SJSA1 (cell line): ENCODE data around the gene PTPRQ. TPM values are rescaled to one million over a fixed set of nuclear protein-coding genes. Genes with fewer than 3 reads are reported as not detected.

Experiments
- DNase-seq, 2 experiments: peaks; one replicate each; pipeline ENCODE4 v3.0.0-alpha.2; 2015 to 2020; ENCODE audit warnings: low spot score in 2 of 2, low read depth in 1 of 2
- H3K27ac ChIP-seq: fragments of 250-450 bp; sonication (Bioruptor Pico); 2 replicates; pipeline ENCODE4 v1.5.1; 2020; ENCODE audit warnings: mild to moderate bottlenecking, moderate library complexity
- H3K27me3 ChIP-seq: fragments of 250-450 bp; sonication (Bioruptor Pico); replicated peaks from 2 replicates; pipeline ENCODE4 v1.5.1; 2020; ENCODE audit warnings: mild to moderate bottlenecking, moderate library complexity
- H3K36me3 ChIP-seq: fragments of 250-450 bp; sonication (Bioruptor Pico); 2 replicates; pipeline ENCODE4 v1.5.1; 2020; ENCODE audit warnings: mild to moderate bottlenecking
- H3K4me1 ChIP-seq: fragments of 250-450 bp; sonication (Bioruptor Pico); replicated peaks from 2 replicates; pipeline ENCODE4 v1.6.1; 2021; ENCODE audit warnings: mild to moderate bottlenecking
- H3K4me3 ChIP-seq: fragments of 250-450 bp; sonication (Bioruptor Pico); 2 replicates; pipeline ENCODE4 v1.5.1; 2020; ENCODE audit warnings: mild to moderate bottlenecking
- H3K9me3 ChIP-seq: fragments of 250-450 bp; sonication (Bioruptor Pico); replicated peaks from 2 replicates; pipeline ENCODE4 v1.5.1; 2020; ENCODE audit warnings: mild to moderate bottlenecking
- total RNA-seq: library from RNA; depleted of rRNA; stranded (reverse); fragments of >200 nt; shearing (Covaris generic); gene quantifications from 2 replicates; pipeline ENCODE4 v1.2.3, GENCODE V29; 2014

The PTPRQ gene
- total RNA-seq, 1 experiment from 2014 or later = 1.1 TPM

DNA sequence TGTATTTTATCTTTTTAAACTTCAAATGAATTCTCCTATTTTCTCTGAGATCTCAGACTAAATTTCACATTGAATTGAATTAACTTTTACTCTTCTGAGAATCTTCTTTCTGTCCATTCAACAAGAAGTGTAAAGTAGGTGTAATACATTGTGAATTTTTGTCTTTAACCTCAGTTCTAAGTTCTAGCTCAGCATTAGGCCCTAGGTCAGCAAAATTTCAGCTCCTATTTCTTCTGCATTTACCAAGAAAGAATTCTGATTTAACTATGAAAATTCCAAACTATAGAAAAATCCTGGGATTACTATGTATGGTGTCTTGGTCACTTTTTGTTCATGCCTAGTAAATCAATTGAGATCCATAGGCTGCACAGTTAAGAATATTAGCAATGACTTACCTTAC is 152.5 kb downstream of the PTPRQ start:
- Histone ChIP-seq H3K9me3 (no peaks in the 10 kb centered on the region), H3K27me3 (no peaks in the 10 kb centered on the region), H3K36me3 (no peaks in the 10 kb centered on the region), H3K27ac (no peak overlapping the region), H3K4me1 (peaks cover 38% of the 10 kb centered on the region), H3K4me3 (no peak overlapping the region)
- no peak for DNase-seq

DNA sequence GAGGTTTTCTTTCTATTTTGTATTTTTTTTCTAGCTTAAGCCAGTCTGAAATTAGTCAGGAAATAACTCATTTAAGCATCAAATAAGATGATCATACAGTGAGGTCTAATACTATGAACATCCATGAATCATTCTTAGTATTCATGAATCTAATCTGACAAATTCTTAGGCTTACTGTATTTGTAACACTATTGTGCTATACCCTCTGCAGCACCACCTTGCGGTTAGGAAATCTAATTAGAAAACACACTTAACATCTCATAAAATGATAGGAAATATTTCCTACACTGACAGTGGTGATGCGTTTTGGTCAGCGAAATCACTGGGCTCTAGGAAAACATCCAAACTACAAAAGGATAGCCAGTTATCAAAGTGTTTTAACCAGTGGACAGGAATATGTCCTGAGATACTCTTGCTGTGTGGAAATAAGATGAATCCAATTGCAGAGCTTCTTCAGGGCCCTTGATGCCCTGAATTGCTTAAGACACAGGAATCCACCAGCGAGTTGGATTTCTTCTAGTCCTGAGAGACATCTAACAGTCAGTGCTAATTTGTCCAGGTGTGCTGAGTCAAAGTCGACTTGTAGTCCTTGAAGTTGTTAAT is 154.1 kb downstream of the PTPRQ start:
- Histone ChIP-seq H3K36me3 (no peaks in the 10 kb centered on the region), H3K4me3 (no peak overlapping the region), H3K27ac (peak overlapping the region; percentile 46; the same call in 1 of the 2 replicates), H3K9me3 (no peaks in the 10 kb centered on the region), H3K27me3 (no peaks in the 10 kb centered on the region), H3K4me1 (peaks cover 32% of the 10 kb centered on the region)
- peak; percentile 50 for DNase-seq

- Histone ChIP-seq H3K9me3 (no peaks in the 10 kb centered on the region), H3K27me3 (no peaks in the 10 kb centered on the region), H3K36me3 (no peaks in the 10 kb centered on the region), H3K4me3 (no peak overlapping the region), H3K27ac (no peak overlapping the region), H3K4me1 (peaks cover 11% of the 10 kb centered on the region)
- no peak for DNase-seq
These were observed 158.4 kb downstream of the PTPRQ start for GRCh38 chr12:80602455-80602854.

DNA sequence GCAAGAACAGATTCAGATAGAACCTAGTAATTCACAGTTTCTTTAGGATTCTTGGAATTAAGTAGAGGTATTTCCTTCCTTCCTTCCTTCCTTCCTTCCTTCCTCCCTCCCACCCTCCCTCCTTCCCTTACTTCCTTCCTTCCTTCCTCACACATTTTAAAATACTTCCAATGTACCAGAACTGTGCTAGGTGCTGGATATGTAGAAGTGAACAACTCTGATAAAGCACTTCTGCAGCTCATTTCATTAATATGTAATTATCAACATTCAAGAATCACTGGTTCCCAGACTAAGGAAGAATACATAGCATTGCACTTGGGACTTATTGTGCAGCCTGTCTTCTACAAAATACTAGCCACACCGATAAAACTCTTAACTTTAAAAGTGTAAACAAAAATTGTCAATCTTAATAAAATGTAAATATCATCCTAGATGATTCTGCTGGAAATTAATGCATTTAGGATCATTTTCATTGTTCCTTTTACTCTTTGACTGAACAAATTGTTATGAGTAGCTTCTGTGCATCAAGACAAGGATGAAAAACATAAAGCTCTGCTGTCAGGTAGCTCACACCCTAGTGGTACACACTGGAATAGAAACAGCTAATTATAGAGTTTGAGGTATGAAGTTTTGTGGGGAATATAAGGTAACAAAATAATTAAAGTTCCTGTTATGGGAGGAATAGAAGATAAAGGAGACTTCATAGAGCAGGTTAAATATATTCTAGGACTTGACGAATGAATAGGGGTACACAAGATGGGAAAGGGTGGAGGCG is 163.5 kb downstream of the PTPRQ start:
- H3K4me3 ChIP-seq = no peak overlapping the region
- H3K36me3 ChIP-seq = no peaks in the 10 kb centered on the region
- H3K27me3 ChIP-seq = no peaks in the 10 kb centered on the region
- no peaks in the 10 kb centered on the region for H3K4me1 ChIP-seq
- H3K9me3 ChIP-seq = no peaks in the 10 kb centered on the region
- no peak overlapping the region for H3K27ac ChIP-seq
- DNase-seq = no peak

GRCh38 chr12:80617733-80618132 is 173.7 kb downstream of the PTPRQ start:
- Histone ChIP-seq H3K36me3 (no peaks in the 10 kb centered on the region), H3K27ac (no peak overlapping the region), H3K27me3 (no peaks in the 10 kb centered on the region), H3K9me3 (no peaks in the 10 kb centered on the region), H3K4me1 (no peaks in the 10 kb centered on the region), H3K4me3 (no peak overlapping the region)
- DNase-seq = no peak

DNA sequence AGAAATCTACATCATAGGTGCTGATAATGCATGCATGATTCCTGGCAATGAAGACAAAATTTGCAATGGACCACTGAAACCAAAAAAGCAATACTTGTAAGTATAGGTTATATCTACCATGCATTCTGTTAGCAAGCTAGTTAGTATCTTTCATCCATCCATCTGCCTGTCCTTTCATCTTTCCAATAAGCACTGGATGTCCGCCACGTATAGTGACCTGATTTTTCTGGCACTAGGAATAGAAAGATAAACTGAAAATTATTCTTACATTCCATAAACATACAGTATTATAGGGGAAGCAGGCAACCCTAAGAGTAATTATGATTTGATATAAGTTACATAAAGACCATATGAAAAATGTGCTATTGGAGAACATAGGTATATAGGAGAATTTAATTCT is 176.2 kb downstream of the PTPRQ start:
- H3K9me3 ChIP-seq = no peaks in the 10 kb centered on the region
- no peak for DNase-seq
- no peak overlapping the region for H3K27ac ChIP-seq
- H3K36me3 ChIP-seq = no peaks in the 10 kb centered on the region
- no peak overlapping the region for H3K4me3 ChIP-seq
- H3K4me1 ChIP-seq = no peaks in the 10 kb centered on the region
- H3K27me3 ChIP-seq = no peaks in the 10 kb centered on the region

- H3K36me3 ChIP-seq = no peaks in the 10 kb centered on the region
- no peaks in the 10 kb centered on the region for H3K4me1 ChIP-seq
- DNase-seq = no peak
- H3K9me3 ChIP-seq = no peaks in the 10 kb centered on the region
- H3K27ac ChIP-seq = no peak overlapping the region
- no peak overlapping the region for H3K4me3 ChIP-seq
- H3K27me3 ChIP-seq = no peaks in the 10 kb centered on the region
These were observed 178.2 kb downstream of the PTPRQ start for GRCh38 chr12:80622271-80622670.

- no peak overlapping the region for H3K27ac ChIP-seq
- no peaks in the 10 kb centered on the region for H3K27me3 ChIP-seq
- no peak for DNase-seq
- H3K4me1 ChIP-seq = peaks cover 5% of the 10 kb centered on the region; the same call in 1 of the 2 replicates
- H3K36me3 ChIP-seq = no peaks in the 10 kb centered on the region
- no peak overlapping the region for H3K4me3 ChIP-seq
- H3K9me3 ChIP-seq = no peaks in the 10 kb centered on the region
These were observed 181.0 kb downstream of the PTPRQ start for GRCh38 chr12:80625051-80625450.

DNA sequence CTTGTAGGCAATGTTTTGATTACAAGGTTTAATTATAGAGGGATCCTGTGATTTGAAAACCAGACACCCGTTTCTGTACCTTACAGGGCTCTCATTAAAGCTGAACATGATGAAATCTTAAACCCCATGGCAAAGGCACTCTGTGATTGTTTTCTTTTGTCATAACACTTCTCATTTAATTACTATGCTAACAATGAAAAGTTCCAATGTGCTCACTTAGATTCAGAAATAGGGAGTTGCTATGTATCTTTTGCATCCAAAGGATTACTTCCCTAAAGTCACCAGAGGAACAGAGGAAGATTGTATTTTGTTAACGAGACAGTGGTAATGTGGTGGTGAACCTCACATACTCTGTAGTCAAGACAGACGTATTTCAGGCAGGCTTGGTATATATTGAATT is 181.9 kb downstream of the PTPRQ start:
- Histone ChIP-seq H3K9me3 (no peaks in the 10 kb centered on the region), H3K27ac (no peak overlapping the region), H3K4me3 (no peak overlapping the region), H3K36me3 (no peaks in the 10 kb centered on the region), H3K27me3 (no peaks in the 10 kb centered on the region), H3K4me1 (peaks cover 5% of the 10 kb centered on the region; the same call in 1 of the 2 replicates)
- no peak for DNase-seq

GRCh38 chr12:80627782-80628181 is 183.7 kb downstream of the PTPRQ start:
- no peaks in the 10 kb centered on the region for H3K36me3 ChIP-seq
- no peaks in the 10 kb centered on the region for H3K9me3 ChIP-seq
- no peaks in the 10 kb centered on the region for H3K27me3 ChIP-seq
- no peak overlapping the region for H3K4me3 ChIP-seq
- peak in 1 of 2 experiments; percentile 12 for DNase-seq
- peaks cover 5% of the 10 kb centered on the region; the same call in 1 of the 2 replicates for H3K4me1 ChIP-seq
- H3K27ac ChIP-seq = no peak overlapping the region

GRCh38 chr12:80632835-80633234 is 188.8 kb downstream of the PTPRQ start:
- DNase-seq = peak in 1 of 2 experiments; percentile 12
- no peak overlapping the region for H3K4me3 ChIP-seq
- H3K27me3 ChIP-seq = no peaks in the 10 kb centered on the region
- H3K27ac ChIP-seq = no peak overlapping the region
- no peaks in the 10 kb centered on the region for H3K36me3 ChIP-seq
- H3K4me1 ChIP-seq = peaks cover 3% of the 10 kb centered on the region; the same call in 1 of the 2 replicates
- no peaks in the 10 kb centered on the region for H3K9me3 ChIP-seq

- Histone ChIP-seq H3K4me3 (no peak overlapping the region), H3K36me3 (no peaks in the 10 kb centered on the region), H3K27me3 (no peaks in the 10 kb centered on the region), H3K27ac (no peak overlapping the region), H3K9me3 (no peaks in the 10 kb centered on the region), H3K4me1 (no peaks in the 10 kb centered on the region)
- no peak for DNase-seq
These were observed 190.9 kb downstream of the PTPRQ start for GRCh38 chr12:80634903-80635302.

DNA sequence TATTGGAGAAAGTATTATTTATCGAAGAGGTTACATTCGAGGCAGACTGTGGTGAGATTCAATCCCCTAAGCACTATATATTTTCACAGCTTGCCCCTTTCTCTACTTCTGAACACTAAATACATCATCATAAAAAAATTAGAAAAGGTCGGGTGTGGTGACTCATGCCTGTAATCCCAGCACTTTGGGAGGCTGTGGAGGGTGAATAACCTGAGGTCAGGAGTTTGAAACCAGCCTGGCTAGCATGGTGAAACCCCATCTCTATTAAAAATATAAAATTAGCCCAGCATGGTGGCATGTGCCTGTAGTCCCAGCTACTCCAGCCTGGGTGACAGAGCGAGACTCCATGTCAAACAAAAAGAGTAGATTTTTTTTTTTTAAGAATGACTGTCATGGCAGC is 192.8 kb downstream of the PTPRQ start:
- H3K4me3 ChIP-seq = no peak overlapping the region
- no peaks in the 10 kb centered on the region for H3K9me3 ChIP-seq
- no peaks in the 10 kb centered on the region for H3K27me3 ChIP-seq
- no peaks in the 10 kb centered on the region for H3K4me1 ChIP-seq
- H3K27ac ChIP-seq = no peak overlapping the region
- DNase-seq = no peak
- no peaks in the 10 kb centered on the region for H3K36me3 ChIP-seq

GRCh38 chr12:80641936-80642335 is 197.9 kb downstream of the PTPRQ start:
- H3K9me3 ChIP-seq = no peaks in the 10 kb centered on the region
- no peaks in the 10 kb centered on the region for H3K4me1 ChIP-seq
- no peak overlapping the region for H3K27ac ChIP-seq
- H3K27me3 ChIP-seq = no peaks in the 10 kb centered on the region
- H3K36me3 ChIP-seq = no peaks in the 10 kb centered on the region
- no peak for DNase-seq
- no peak overlapping the region for H3K4me3 ChIP-seq
